Progenitor cell of endocrine pancreas (in vitro differentiated cells): ENCODE data around the gene SRSF5. TPM values are rescaled to one million over a fixed set of nuclear protein-coding genes. Genes with fewer than 3 reads are reported as not detected.

Experiments used
- DNase-seq: peaks from one replicate; pipeline ENCODE4 v3.0.0; 2021; ENCODE audit warnings: low spot score; ENCODE audit not compliant: unreplicated experiment
- H3K27ac Mint-ChIP-seq: 2 replicates; pipeline ENCODE4 v1.8.0; 2021; ENCODE audit warnings: mild to moderate bottlenecking, moderate library complexity, mixed read lengths
- H3K27me3 Mint-ChIP-seq: 2 replicates; pipeline ENCODE4 v1.8.0; 2021; ENCODE audit warnings: mixed read lengths
- H3K36me3 Mint-ChIP-seq: 2 replicates; pipeline ENCODE4 v1.8.0; 2022; ENCODE audit warnings: mixed read lengths; ENCODE audit not compliant: insufficient read depth
- H3K4me1 Mint-ChIP-seq: 2 replicates; pipeline ENCODE4 v1.8.0; 2021; ENCODE audit warnings: low read depth, mixed read lengths
- H3K4me3 Mint-ChIP-seq: 2 replicates; pipeline ENCODE4 v1.8.0; 2021; ENCODE audit warnings: low read depth, mild to moderate bottlenecking, moderate library complexity, mixed read lengths
- H3K9me3 Mint-ChIP-seq: 2 replicates; pipeline ENCODE4 v1.8.0; 2021; ENCODE audit warnings: low read depth, mixed read lengths
- total RNA-seq: library from RNA; stranded (reverse); gene quantifications from 2 replicates; pipeline ENCODE4 v1.2.1, GENCODE V29; 2021
- TF ChIP-seq, protein P1 (sequence below): fragments of 200-600 bp; sonication (generic); IDR thresholded peaks from one replicate; pipeline ENCODE4 v1.5.0; 2021; ENCODE audit warnings: antibody characterized with exemption, mild to moderate bottlenecking; ENCODE audit not compliant: unreplicated experiment

SRSF5 gene
- total RNA-seq, 1 donor from 2014 or later, result 379 TPM

DNA sequence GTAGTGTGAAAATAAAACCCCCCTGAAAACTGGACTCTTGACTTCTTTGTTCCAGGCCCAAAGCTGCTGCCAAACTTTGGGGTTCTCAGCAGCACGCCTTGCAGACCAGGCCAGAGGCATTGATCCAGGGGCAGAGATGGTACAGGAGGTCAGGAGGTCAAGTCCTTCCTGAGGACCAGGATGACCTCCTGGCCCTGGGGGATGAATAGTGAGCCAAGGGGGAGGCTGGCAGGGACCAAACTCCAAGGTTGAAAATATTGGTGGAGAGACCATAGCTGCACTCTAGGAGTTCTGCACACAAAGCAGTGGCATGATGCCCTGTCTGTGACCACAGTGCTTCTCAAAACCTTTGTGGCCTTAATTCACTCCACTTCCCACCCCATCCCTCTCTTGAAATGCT lies 18.0 kb downstream of the SRSF5 start:
- TF ChIP-seq, protein P1, sequence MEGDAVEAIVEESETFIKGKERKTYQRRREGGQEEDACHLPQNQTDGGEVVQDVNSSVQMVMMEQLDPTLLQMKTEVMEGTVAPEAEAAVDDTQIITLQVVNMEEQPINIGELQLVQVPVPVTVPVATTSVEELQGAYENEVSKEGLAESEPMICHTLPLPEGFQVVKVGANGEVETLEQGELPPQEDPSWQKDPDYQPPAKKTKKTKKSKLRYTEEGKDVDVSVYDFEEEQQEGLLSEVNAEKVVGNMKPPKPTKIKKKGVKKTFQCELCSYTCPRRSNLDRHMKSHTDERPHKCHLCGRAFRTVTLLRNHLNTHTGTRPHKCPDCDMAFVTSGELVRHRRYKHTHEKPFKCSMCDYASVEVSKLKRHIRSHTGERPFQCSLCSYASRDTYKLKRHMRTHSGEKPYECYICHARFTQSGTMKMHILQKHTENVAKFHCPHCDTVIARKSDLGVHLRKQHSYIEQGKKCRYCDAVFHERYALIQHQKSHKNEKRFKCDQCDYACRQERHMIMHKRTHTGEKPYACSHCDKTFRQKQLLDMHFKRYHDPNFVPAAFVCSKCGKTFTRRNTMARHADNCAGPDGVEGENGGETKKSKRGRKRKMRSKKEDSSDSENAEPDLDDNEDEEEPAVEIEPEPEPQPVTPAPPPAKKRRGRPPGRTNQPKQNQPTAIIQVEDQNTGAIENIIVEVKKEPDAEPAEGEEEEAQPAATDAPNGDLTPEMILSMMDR, result no peak
- Mint-ChIP-seq H3K27me3 (no peaks in the 10 kb centered on the region), H3K4me3 (no peak overlapping the region), H3K36me3 (peaks cover 1% of the 10 kb centered on the region), H3K4me1 (no peaks in the 10 kb centered on the region), H3K27ac (no peak overlapping the region), H3K9me3 (no peaks in the 10 kb centered on the region)
- no peak for DNase-seq

DNA sequence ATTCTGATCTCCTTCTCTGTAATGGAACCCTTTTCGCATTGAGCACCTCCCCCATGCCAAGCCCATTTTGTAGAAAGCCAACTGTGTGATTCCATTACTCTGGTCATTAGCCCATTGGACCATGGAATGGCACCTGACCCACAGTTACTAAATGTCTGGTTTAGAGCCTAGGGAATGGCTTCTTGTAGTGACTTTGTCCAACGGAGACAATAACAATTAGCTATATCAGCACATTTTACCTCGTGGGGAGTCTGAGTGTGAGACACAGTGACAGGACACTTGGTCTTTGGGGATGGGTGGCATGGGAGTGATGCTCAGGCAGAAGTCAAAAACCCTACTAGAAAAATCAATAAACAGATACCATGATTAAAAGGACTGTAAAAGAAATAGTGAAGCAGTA lies 19.7 kb downstream of the SRSF5 start:
- H3K4me3 Mint-ChIP-seq, result no peak overlapping the region
- no peaks in the 10 kb centered on the region for H3K4me1 Mint-ChIP-seq
- peaks cover 1% of the 10 kb centered on the region for H3K36me3 Mint-ChIP-seq
- TF ChIP-seq, protein P1, result no peak
- DNase-seq, result no peak
- no peaks in the 10 kb centered on the region for H3K27me3 Mint-ChIP-seq
- H3K9me3 Mint-ChIP-seq, result no peaks in the 10 kb centered on the region
- H3K27ac Mint-ChIP-seq, result no peak overlapping the region

DNA sequence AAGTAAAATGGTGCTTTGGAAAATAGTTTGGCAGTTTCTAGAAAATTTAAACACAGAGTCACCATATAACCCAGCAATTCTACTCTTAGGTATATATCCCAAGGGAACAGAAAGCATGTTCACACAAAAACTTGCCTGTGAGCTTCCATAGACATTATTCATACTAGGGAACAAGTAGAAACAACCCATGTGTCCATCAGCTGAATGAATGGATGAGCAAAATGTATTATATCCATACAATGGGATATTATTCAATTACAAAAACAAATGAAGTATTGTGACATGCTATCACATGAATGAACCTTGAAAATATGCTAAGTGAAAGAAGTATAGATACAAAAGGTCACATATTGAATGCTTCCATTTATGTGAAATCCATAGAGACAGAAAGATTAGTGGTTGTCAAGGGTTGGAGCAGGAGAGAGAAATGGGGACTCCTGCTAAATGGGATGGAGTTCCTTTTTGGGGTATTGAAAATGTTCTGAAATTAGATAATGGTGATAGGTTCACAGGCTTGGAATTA lies 22.2 kb downstream of the SRSF5 start:
- Mint-ChIP-seq H3K36me3 (peaks cover 1% of the 10 kb centered on the region), H3K4me3 (no peak overlapping the region), H3K27ac (no peak overlapping the region), H3K9me3 (no peaks in the 10 kb centered on the region), H3K4me1 (no peaks in the 10 kb centered on the region), H3K27me3 (no peaks in the 10 kb centered on the region)
- no peak for DNase-seq
- TF ChIP-seq, protein P1, result no peak

DNA sequence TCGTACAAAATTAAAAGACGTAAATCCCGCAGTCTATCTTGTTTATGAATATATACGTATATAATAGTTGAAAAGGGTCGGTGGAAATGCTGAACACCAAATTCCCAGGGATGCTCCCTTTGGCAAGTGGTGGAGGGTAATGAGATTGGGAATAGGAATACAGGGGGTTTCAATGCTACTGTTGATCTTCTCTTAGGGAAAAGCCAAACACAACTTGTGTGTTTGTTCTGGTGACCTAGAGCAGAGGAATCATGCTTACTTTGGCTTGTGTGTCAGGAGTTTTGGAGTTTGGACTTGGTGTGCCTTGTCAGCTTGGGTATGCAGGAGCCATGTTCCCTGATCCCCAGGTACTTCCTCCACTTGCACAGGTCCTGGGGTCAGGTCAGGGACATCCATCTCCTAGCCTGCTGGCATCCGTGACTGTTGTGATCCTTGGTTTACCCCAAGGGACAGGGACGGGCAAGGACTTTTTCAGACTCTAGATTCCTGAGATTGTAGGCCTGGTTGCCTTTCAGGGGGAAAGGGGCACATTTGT lies 26.0 kb downstream of the SRSF5 start:
- H3K27ac Mint-ChIP-seq, result no peak overlapping the region
- DNase-seq, result no peak
- H3K27me3 Mint-ChIP-seq, result no peaks in the 10 kb centered on the region
- H3K36me3 Mint-ChIP-seq, result no peaks in the 10 kb centered on the region
- H3K4me3 Mint-ChIP-seq, result no peak overlapping the region
- TF ChIP-seq, protein P1, result no peak
- no peaks in the 10 kb centered on the region for H3K9me3 Mint-ChIP-seq
- no peaks in the 10 kb centered on the region for H3K4me1 Mint-ChIP-seq

DNA sequence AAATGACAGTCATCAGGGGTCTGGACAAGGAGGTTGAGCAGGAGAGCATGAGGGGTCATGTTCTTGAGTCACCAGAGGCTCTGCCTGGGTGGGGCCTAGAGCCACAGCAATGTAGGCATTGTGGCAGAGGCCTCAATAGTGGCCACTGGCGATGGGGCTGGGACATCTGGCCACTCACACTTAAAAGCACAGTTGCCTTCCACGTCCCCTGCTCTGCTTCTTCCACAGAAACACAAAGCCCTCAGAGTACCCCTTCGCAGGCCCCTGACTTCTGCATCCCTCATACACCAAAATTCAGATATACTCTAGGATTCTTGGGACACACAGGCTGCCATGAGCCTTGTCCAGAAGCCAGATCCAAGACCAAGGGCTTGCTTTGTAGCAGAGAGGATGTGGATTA lies 27.8 kb downstream of the SRSF5 start:
- Mint-ChIP-seq H3K27me3 (no peaks in the 10 kb centered on the region), H3K36me3 (no peaks in the 10 kb centered on the region), H3K9me3 (no peaks in the 10 kb centered on the region), H3K4me3 (no peak overlapping the region), H3K4me1 (peaks cover 1% of the 10 kb centered on the region), H3K27ac (no peak overlapping the region)
- TF ChIP-seq, protein P1, result no peak
- no peak for DNase-seq
